ENCODE measurements around the gene SLC25A12. TPM values are rescaled to one million over a fixed set of nuclear protein-coding genes. Genes with fewer than 3 reads are reported as not detected.

The SLC25A12 gene
- total RNA-seq, 1 experiment from 2014 or later, result 17.8 TPM

DNA sequence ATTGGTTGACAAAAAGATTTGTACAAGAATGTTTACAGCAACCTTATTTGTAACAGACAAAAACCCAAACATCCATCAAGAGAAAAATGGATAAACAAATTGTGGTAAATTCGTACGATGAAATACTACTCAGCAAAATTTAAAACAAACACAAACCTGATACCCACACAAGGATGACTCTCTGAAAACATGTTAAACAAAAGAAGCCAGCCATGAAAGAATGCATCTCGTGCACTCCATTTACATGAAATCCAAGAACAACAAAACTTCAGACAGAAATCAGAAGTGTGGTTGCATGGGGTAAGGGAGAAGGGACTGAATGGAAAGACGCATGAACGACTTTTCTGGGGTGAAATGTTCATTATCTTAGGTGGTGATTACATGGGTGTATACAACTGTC is 93.4 kb downstream of the SLC25A12 start:
- TF ChIP-seq, protein P1, sequence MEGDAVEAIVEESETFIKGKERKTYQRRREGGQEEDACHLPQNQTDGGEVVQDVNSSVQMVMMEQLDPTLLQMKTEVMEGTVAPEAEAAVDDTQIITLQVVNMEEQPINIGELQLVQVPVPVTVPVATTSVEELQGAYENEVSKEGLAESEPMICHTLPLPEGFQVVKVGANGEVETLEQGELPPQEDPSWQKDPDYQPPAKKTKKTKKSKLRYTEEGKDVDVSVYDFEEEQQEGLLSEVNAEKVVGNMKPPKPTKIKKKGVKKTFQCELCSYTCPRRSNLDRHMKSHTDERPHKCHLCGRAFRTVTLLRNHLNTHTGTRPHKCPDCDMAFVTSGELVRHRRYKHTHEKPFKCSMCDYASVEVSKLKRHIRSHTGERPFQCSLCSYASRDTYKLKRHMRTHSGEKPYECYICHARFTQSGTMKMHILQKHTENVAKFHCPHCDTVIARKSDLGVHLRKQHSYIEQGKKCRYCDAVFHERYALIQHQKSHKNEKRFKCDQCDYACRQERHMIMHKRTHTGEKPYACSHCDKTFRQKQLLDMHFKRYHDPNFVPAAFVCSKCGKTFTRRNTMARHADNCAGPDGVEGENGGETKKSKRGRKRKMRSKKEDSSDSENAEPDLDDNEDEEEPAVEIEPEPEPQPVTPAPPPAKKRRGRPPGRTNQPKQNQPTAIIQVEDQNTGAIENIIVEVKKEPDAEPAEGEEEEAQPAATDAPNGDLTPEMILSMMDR (IDR thresholded peaks at IDR 0.05; ENCODE audit: unreplicated experiment), result no peak
- no peaks in the 10 kb centered on the region for H3K27me3 Mint-ChIP-seq (ENCODE audit: unreplicated experiment)
- CTCF ChIA-PET, result no interaction called here
- no peak for DNase-seq
- BruUV-seq (replicated peaks), result no TSS peak
- H3K4me3 Mint-ChIP-seq (ENCODE audit: low read depth, unreplicated experiment), result no peak overlapping the region
- intact Hi-C loops (cut with micrococcal nuclease; ENCODE audit: unreplicated experiment), result no loop called here
- no peaks in the 10 kb centered on the region for H3K9me3 Mint-ChIP-seq (ENCODE audit: low read depth, unreplicated experiment)
- no peaks in the 10 kb centered on the region for H3K36me3 Mint-ChIP-seq (ENCODE audit: insufficient read depth, unreplicated experiment)
- no peak overlapping the region for H3K27ac Mint-ChIP-seq (ENCODE audit: unreplicated experiment)
- H3K4me1 Mint-ChIP-seq (ENCODE audit: low read depth, unreplicated experiment), result peaks cover 8% of the 10 kb centered on the region

DNA sequence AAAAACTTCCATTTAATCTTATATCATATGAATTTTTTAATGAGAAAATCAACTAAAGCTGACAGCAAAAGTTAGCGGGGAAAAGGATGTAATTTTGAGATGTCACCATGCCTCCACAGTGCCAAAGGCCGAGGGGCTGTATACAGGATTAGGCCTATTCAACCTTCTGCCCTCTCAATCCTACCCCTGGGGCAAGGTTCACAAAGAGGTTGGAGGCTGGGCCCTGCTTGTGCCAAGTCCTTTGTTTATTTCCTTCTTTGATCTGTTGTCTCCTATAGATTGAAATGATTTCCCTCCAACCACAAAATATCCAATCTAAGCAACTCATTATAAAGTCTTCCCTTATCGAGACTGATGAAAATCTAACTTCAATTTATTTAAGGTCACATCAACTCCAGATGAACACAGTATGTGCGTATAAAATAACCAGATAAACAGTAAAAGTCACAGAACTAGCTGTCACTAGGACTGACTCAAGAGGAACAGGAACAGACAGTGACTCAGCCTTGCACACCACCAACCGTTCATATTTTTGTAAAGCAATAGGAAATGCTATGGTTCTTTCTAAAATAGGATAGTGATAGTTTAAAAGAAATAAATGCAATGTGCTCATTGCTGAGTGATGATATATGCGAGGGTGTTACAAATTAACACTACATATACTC is 95.8 kb downstream of the SLC25A12 start:
- CTCF ChIA-PET, result no interaction called here

GRCh38 chr2:171794918-171795317 is 99.1 kb downstream of the SLC25A12 start:
- CTCF ChIA-PET, result no interaction called here
- H3K4me1 Mint-ChIP-seq (ENCODE audit: low read depth, unreplicated experiment), result peaks cover 8% of the 10 kb centered on the region
- TF ChIP-seq, protein P1 (IDR thresholded peaks at IDR 0.05; ENCODE audit: unreplicated experiment), result no peak
- intact Hi-C loops (cut with micrococcal nuclease; ENCODE audit: unreplicated experiment), result no loop called here
- no peaks in the 10 kb centered on the region for H3K27me3 Mint-ChIP-seq (ENCODE audit: unreplicated experiment)
- no peak for DNase-seq
- no peaks in the 10 kb centered on the region for H3K9me3 Mint-ChIP-seq (ENCODE audit: low read depth, unreplicated experiment)
- no TSS peak for BruUV-seq (replicated peaks)
- peak overlapping the region; percentile 24 for H3K27ac Mint-ChIP-seq (ENCODE audit: unreplicated experiment)
- no peaks in the 10 kb centered on the region for H3K36me3 Mint-ChIP-seq (ENCODE audit: insufficient read depth, unreplicated experiment)
- H3K4me3 Mint-ChIP-seq (ENCODE audit: low read depth, unreplicated experiment), result no peak overlapping the region

More for the DNA sequence above, 95.8 kb downstream of the SLC25A12 start:
- intact Hi-C loops (cut with micrococcal nuclease; ENCODE audit: unreplicated experiment), result no loop called here
- Mint-ChIP-seq H3K27me3 (ENCODE audit: unreplicated experiment) (no peaks in the 10 kb centered on the region), H3K4me1 (ENCODE audit: low read depth, unreplicated experiment) (peaks cover 8% of the 10 kb centered on the region), H3K4me3 (ENCODE audit: low read depth, unreplicated experiment) (no peak overlapping the region), H3K9me3 (ENCODE audit: low read depth, unreplicated experiment) (no peaks in the 10 kb centered on the region), H3K36me3 (ENCODE audit: insufficient read depth, unreplicated experiment) (no peaks in the 10 kb centered on the region), H3K27ac (ENCODE audit: unreplicated experiment) (peak overlapping the region; percentile 68)
- TF ChIP-seq, protein P1 (IDR thresholded peaks at IDR 0.05; ENCODE audit: unreplicated experiment), result no peak
- no TSS peak for BruUV-seq (replicated peaks)
- DNase-seq, result no peak

GRCh38 chr2:171793691-171794678 is 100.1 kb downstream of the SLC25A12 start:
- no peak overlapping the region for H3K4me3 Mint-ChIP-seq (ENCODE audit: low read depth, unreplicated experiment)
- TF ChIP-seq, protein P1 (IDR thresholded peaks at IDR 0.05; ENCODE audit: unreplicated experiment), result no peak
- peaks cover 8% of the 10 kb centered on the region for H3K4me1 Mint-ChIP-seq (ENCODE audit: low read depth, unreplicated experiment)
- no peaks in the 10 kb centered on the region for H3K9me3 Mint-ChIP-seq (ENCODE audit: low read depth, unreplicated experiment)
- H3K27ac Mint-ChIP-seq (ENCODE audit: unreplicated experiment), result no peak overlapping the region
- BruUV-seq (replicated peaks), result no TSS peak
- CTCF ChIA-PET, result no interaction called here
- no peaks in the 10 kb centered on the region for H3K27me3 Mint-ChIP-seq (ENCODE audit: unreplicated experiment)
- H3K36me3 Mint-ChIP-seq (ENCODE audit: insufficient read depth, unreplicated experiment), result no peaks in the 10 kb centered on the region
- intact Hi-C loops (cut with micrococcal nuclease; ENCODE audit: unreplicated experiment), result no loop called here
- no peak for DNase-seq

All from Calu3 (cell line).